Mucosa of descending colon (tissue), 3 donors: ENCODE measurements around the gene RETREG2. TPM values are rescaled to one million over a fixed set of nuclear protein-coding genes. Genes with fewer than 3 reads are reported as not detected.

Source experiments
- ATAC-seq: fragments of 200-7000 bp; cut with Tn5 transposase; one replicate; pipeline ENCODE4 v1.9.1; 2020; ENCODE audit warnings: mild to moderate bottlenecking, moderate library complexity
- DNase-seq, 3 donors: peaks; one replicate each; pipeline ENCODE4 v3.0.0-alpha.2; 2020
- H3K36me3 ChIP-seq: fragments of 200-600 bp; one replicate; pipeline ENCODE4 v1.8.0; 2021; ENCODE audit warnings: low read depth, mild to moderate bottlenecking
- H3K4me1 ChIP-seq: fragments of 200-600 bp; one replicate; pipeline ENCODE4 v1.8.0; 2021; ENCODE audit warnings: low read depth, mild to moderate bottlenecking
- H3K4me3 ChIP-seq: fragments of 200-600 bp; one replicate; pipeline ENCODE4 v1.8.0; 2021; ENCODE audit warnings: mild to moderate bottlenecking
- H3K9me3 ChIP-seq: fragments of 200-600 bp; one replicate; pipeline ENCODE4 v1.8.0; 2021; ENCODE audit warnings: mild to moderate bottlenecking
- intact Hi-C, 2 donors: fragments of 100-400 bp; cut with DNase I in 1 of 2; cut with micrococcal nuclease in 1 of 2; formaldehyde crosslinking; loops; one replicate each; pipeline versions ENCODE4 v1.11.0 to v1.11.1; 2022; cut with DNase I, micrococcal nuclease
- total RNA-seq, 3 donors: library from RNA; stranded (reverse); fragmentation: NEBNext Ultra II Directional in 2 of 3; extraction: Animal tissue kit (Norgen Biotek cat#: 25700) in 2 of 3; gene quantifications; one replicate each; pipeline versions ENCODE4 v1.2.1 to v1.2.4, GENCODE V29; 2021 to 2023
- TF ChIP-seq, protein P1 (sequence below): fragments of 200-600 bp; IDR thresholded peaks from one replicate; pipeline ENCODE4 v1.8.0; 2022; ENCODE audit warnings: antibody characterized with exemption, mild to moderate bottlenecking
- donor health status: DM: no; HTN: no; CAD: no; lungs with moderate emphysema.
- donor health status: DM: no; HTN: no; CAD: no.
- donor health status: DM: no; HTN: yes; CAD: no.

The RETREG2 gene
- total RNA-seq, 3 donors from 2014 or later: 110 to 159 (median 110) TPM

DNA sequence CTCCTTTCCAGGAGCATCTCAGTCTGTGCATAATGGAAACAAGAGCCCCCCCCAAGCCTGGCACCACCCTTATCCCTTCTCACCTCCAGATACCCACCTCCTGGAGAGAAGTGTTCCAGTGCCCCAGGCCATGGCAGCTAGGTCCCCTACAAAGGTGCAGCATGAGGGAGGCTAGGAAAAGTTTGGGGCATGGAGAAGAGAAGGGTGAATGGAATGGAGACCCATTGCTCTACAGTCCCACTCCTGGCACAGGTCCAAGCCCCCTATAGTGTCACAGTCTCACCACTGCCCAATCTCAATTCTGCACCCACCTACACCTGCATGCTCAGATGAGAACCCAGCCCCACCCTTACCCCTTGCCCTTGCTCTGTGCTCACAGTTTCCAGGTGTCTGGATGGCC, 9.1 kb upstream of the RETREG2 start:
- H3K4me1 ChIP-seq: peaks cover 10% of the 10 kb centered on the region
- H3K36me3 ChIP-seq: no peaks in the 10 kb centered on the region
- no peaks in the 10 kb centered on the region for H3K9me3 ChIP-seq
- no peak overlapping the region for H3K4me3 ChIP-seq
- ATAC-seq (no peak), DNase-seq (no peak)
- TF ChIP-seq, protein P1, sequence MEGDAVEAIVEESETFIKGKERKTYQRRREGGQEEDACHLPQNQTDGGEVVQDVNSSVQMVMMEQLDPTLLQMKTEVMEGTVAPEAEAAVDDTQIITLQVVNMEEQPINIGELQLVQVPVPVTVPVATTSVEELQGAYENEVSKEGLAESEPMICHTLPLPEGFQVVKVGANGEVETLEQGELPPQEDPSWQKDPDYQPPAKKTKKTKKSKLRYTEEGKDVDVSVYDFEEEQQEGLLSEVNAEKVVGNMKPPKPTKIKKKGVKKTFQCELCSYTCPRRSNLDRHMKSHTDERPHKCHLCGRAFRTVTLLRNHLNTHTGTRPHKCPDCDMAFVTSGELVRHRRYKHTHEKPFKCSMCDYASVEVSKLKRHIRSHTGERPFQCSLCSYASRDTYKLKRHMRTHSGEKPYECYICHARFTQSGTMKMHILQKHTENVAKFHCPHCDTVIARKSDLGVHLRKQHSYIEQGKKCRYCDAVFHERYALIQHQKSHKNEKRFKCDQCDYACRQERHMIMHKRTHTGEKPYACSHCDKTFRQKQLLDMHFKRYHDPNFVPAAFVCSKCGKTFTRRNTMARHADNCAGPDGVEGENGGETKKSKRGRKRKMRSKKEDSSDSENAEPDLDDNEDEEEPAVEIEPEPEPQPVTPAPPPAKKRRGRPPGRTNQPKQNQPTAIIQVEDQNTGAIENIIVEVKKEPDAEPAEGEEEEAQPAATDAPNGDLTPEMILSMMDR: no peak
- intact Hi-C loops: loop anchor here in 1 of 2 donors (10.0 kb wide), 2 partner anchors 46 to 136 kb away; partner anchors contain the start of genes ABCB6 and PTPRN

- no peak within 1 kb of the TSS for H3K4me3 ChIP-seq
- TF ChIP-seq, protein P1: no peak
- DNase-seq: no peak
- peak; percentile 60 for ATAC-seq
- peaks cover 16% of the 10 kb centered on the region for H3K4me1 ChIP-seq
- intact Hi-C loops: loop anchor here in 1 of 2 donors (10.0 kb wide), 2 partner anchors 45 to 135 kb away; partner anchors contain the start of genes ABCB6 and PTPRN
- no peaks in the 10 kb centered on the region for H3K36me3 ChIP-seq
- no peaks in the 10 kb centered on the region for H3K9me3 ChIP-seq
Observed at GRCh38 chr2:219169930-219170654, 8.0 kb upstream of the RETREG2 start, which contains the start of gene SLC23A3. TSS of gene SLC23A3 (minus strand) at chr2:219170029. CDS start at chr2:219169984, 45 bp downstream.

DNA sequence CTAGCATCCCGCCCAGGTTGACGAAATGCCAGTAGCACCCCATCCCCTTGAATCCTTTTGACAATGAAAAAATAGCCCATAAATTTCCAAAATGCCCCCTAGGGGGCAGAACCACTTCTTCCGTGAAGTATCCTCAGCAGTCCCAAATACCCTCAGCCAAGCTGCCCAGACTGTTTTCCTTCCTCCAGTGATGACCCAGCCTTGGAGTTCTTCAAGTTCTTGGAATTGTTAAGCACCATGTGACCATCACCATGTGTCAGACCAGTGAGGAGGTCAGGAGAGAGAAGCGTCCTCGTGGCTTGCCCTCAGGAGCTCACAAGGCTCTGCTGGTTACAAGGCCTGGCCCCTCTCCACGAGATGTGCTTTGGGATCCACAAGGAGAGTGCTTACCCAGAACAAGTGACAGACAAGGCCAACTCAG, 6.8 kb upstream of the RETREG2 start:
- no peaks in the 10 kb centered on the region for H3K9me3 ChIP-seq
- TF ChIP-seq, protein P1: peak; percentile 40
- H3K4me1 ChIP-seq: peaks cover 25% of the 10 kb centered on the region
- intact Hi-C loops: no loop called here
- ATAC-seq (peak; percentile 51), DNase-seq (peak in 1 of 3 donors; percentile 73)
- H3K4me3 ChIP-seq: no peak overlapping the region
- H3K36me3 ChIP-seq: no peaks in the 10 kb centered on the region

GRCh38 chr2:219172231-219173154, 5.6 kb upstream of the RETREG2 start:
- DNase-seq: no peak
- Histone ChIP-seq H3K4me1 (peaks cover 25% of the 10 kb centered on the region), H3K36me3 (no peaks in the 10 kb centered on the region), H3K4me3 (no peak overlapping the region), H3K9me3 (no peaks in the 10 kb centered on the region)
- TF ChIP-seq, protein P1: no peak
- no peak for ATAC-seq
- intact Hi-C loops: no loop called here

GRCh38 chr2:219173176-219173575, 4.9 kb upstream of the RETREG2 start:
- H3K9me3 ChIP-seq: no peaks in the 10 kb centered on the region
- no peaks in the 10 kb centered on the region for H3K36me3 ChIP-seq
- H3K4me3 ChIP-seq: no peak overlapping the region
- no peak for ATAC-seq
- no peak for DNase-seq
- peaks cover 25% of the 10 kb centered on the region for H3K4me1 ChIP-seq
- intact Hi-C loops: no loop called here
- TF ChIP-seq, protein P1: no peak
